GM18505 (cell line): ENCODE measurements around the gene CHURC1.

Source experiments
- ATAC-seq: cut with Tn5 transposase; IDR thresholded peaks from one replicate; pipeline ENCODE4 v1.9.1; 2021; ENCODE audit not compliant: unreplicated experiment
- POLR2A ChIP-seq: IDR thresholded peaks from 4 replicates; pipeline ENCODE4 v1.6.1; 2011; ENCODE audit warnings: borderline replicate concordance; ENCODE audit not compliant: insufficient read depth, insufficient read length; ENCODE audit errors: extremely low read depth

Gene CHURC1

GRCh38 chr14:64938972-64939816 is 24.9 kb downstream of the CHURC1 start:
- ATAC-seq, result no peak
- no peak for TF ChIP-seq POLR2A

- ATAC-seq, result no peak
- no peak for TF ChIP-seq POLR2A
Measured at GRCh38 chr14:64939817-64940190, 25.5 kb downstream of the CHURC1 start.

GRCh38 chr14:64940336-64940910 is 26.2 kb downstream of the CHURC1 start:
- ATAC-seq, result no peak
- TF ChIP-seq POLR2A, result no peak

- no peak for ATAC-seq
- TF ChIP-seq POLR2A, result no peak
Measured at GRCh38 chr14:64942531-64943111, 28.4 kb downstream of the CHURC1 start, which contains the start of gene GPX2. GPX2 (minus strand) TSS chr14:64942745; CDS start chr14:64942726, 19 bp downstream.

- ATAC-seq, result no peak
- TF ChIP-seq POLR2A, result no peak
Measured at GRCh38 chr14:64943556-64943955, 29.3 kb downstream of the CHURC1 start.

GRCh38 chr14:64944041-64944440 is 29.8 kb downstream of the CHURC1 start:
- TF ChIP-seq POLR2A, result no peak
- no peak for ATAC-seq

- TF ChIP-seq POLR2A, result no peak
- ATAC-seq, result no peak
Measured at GRCh38 chr14:64944861-64945260, 30.6 kb downstream of the CHURC1 start.

- ATAC-seq, result no peak
- no peak for TF ChIP-seq POLR2A
Measured at GRCh38 chr14:64945431-64946178, 31.4 kb downstream of the CHURC1 start.

GRCh38 chr14:64946310-64947045 is 32.2 kb downstream of the CHURC1 start:
- no peak for ATAC-seq
- no peak for TF ChIP-seq POLR2A

GRCh38 chr14:64947710-64948611 is 33.7 kb downstream of the CHURC1 start:
- no peak for TF ChIP-seq POLR2A
- ATAC-seq, result no peak

- no peak for TF ChIP-seq POLR2A
- ATAC-seq, result no peak
Measured at GRCh38 chr14:64948612-64949210, 34.5 kb downstream of the CHURC1 start.
